CD4-positive, alpha-beta T cell treated with Interleukin-1 beta for 1 hour (primary cell): ENCODE measurements around the gene CDK15.
"Not testable (repeated sequence)": the region's sequence is repeated elsewhere in the genome, so short reads cannot be mapped to it uniquely, and the experiment has no call there.

Experiments used
- DNase-seq, 2 donors: peaks; one replicate each; pipeline ENCODE4 v3.0.0-alpha.2; 2020 to 2022

The CDK15 gene

GRCh38 chr2:201806442-201807170, at the start of gene CDK15:
Gene CDK15 (plus strand): TSS chr2:201806537. CDS start chr2:201806665, 128 bp downstream.
- DNase-seq: no peak

GRCh38 chr2:201758234-201758633, 48.1 kb upstream of the CDK15 start:
- DNase-seq: no peak

- no peak for DNase-seq
Measured at GRCh38 chr2:201758873-201759272, 47.5 kb upstream of the CDK15 start.

GRCh38 chr2:201759567-201759966, 46.8 kb upstream of the CDK15 start:
- DNase-seq: no peak

- DNase-seq: no peak
Measured at GRCh38 chr2:201761101-201761500, 45.2 kb upstream of the CDK15 start.

- not testable (repeated sequence) for DNase-seq
Measured at GRCh38 chr2:201764469-201764868, 41.9 kb upstream of the CDK15 start.

- no peak for DNase-seq
Measured at GRCh38 chr2:201765799-201766198, 40.5 kb upstream of the CDK15 start.

- DNase-seq: no peak
Measured at GRCh38 chr2:201768918-201769317, 37.4 kb upstream of the CDK15 start.

GRCh38 chr2:201769666-201770373, 36.5 kb upstream of the CDK15 start:
- no peak for DNase-seq

- no peak for DNase-seq
Measured at GRCh38 chr2:201773990-201774389, 32.3 kb upstream of the CDK15 start.

GRCh38 chr2:201774546-201774945, 31.8 kb upstream of the CDK15 start:
- DNase-seq: no peak

GRCh38 chr2:201775326-201775725, 31.0 kb upstream of the CDK15 start:
- DNase-seq: no peak

GRCh38 chr2:201777043-201777442, 29.3 kb upstream of the CDK15 start:
- no peak for DNase-seq

- DNase-seq: no peak
Measured at GRCh38 chr2:201777869-201778268, 28.5 kb upstream of the CDK15 start.

- DNase-seq: no peak
Measured at GRCh38 chr2:201779901-201780673, 26.2 kb upstream of the CDK15 start.

- peak; percentile 91 to 92 for DNase-seq
Measured at GRCh38 chr2:201780674-201781493, 25.5 kb upstream of the CDK15 start, which contains the start of gene ALS2. Gene ALS2 (minus strand): TSS chr2:201780933. CDS start chr2:201768885, 12,048 bp downstream.

GRCh38 chr2:201781557-201782051, 24.7 kb upstream of the CDK15 start:
- peak in 1 of 2 donors; percentile 6 for DNase-seq

- DNase-seq: no peak
Measured at GRCh38 chr2:201784563-201784962, 21.8 kb upstream of the CDK15 start.

GRCh38 chr2:201785135-201785534, 21.2 kb upstream of the CDK15 start:
- no peak for DNase-seq

GRCh38 chr2:201786471-201786870, 19.9 kb upstream of the CDK15 start:
- no peak for DNase-seq

GRCh38 chr2:201788371-201788770, 18.0 kb upstream of the CDK15 start:
- DNase-seq: no peak

- DNase-seq: no peak
Measured at GRCh38 chr2:201789395-201789794, 16.9 kb upstream of the CDK15 start.
